OCI-LY7 (cell line): ENCODE results near the gene C1orf87. TPM values are rescaled to one million over a fixed set of nuclear protein-coding genes. Genes with fewer than 3 reads are reported as not detected.

ENCODE experiments used
- BruUV-seq: library from RNA; stranded (reverse); fragments of 400-500 nt; replicated peaks from 2 replicates; lab custom pipeline; 2021; lab: Mats Ljungman, UMichigan
- CTCF ChIA-PET: fragments of 300-600 bp; sonication (Branson Sonifier 250); formaldehyde crosslinking; loops from one replicate; lab custom pipeline; 2022; ENCODE audit warnings: antibody characterized with exemption; ENCODE audit not compliant: unreplicated experiment; lab: Charles Lee
- POLR2A ChIA-PET: fragments of 300-600 bp; sonication (Branson Sonifier 250); formaldehyde crosslinking; loops from one replicate; lab custom pipeline; 2022; ENCODE audit warnings: antibody characterized with exemption; lab: Charles Lee
- DNase-seq: peaks from one replicate; pipeline ENCODE4 v3.0.0-alpha.2; 2015; ENCODE audit warnings: low spot score
- H2AFZ ChIP-seq: fragments of 200-600 bp; sonication (generic), shearing (Covaris generic); 2 replicates; pipeline ENCODE4 v1.6.1; 2014; ENCODE audit warnings: mild to moderate bottlenecking, antibody characterized with exemption, low read length, moderate library complexity
- H3K27ac ChIP-seq: fragments of 200-600 bp; sonication (generic); 2 replicates; pipeline ENCODE4 v1.5.1; 2014; ENCODE audit warnings: mixed run types, low read depth, mild to moderate bottlenecking, moderate library complexity, low read length, inconsistent platforms; ENCODE audit not compliant: poor library complexity, severe bottlenecking
- H3K36me3 ChIP-seq: fragments of 200-600 bp; sonication (generic); 2 replicates; pipeline ENCODE4 v1.6.1; 2014; ENCODE audit warnings: mild to moderate bottlenecking, antibody characterized with exemption, low read length, moderate library complexity, mixed read lengths; ENCODE audit not compliant: insufficient read depth
- H3K4me1 ChIP-seq: fragments of 200-600 bp; sonication (generic); 2 replicates; pipeline ENCODE4 v1.5.1; 2014; ENCODE audit warnings: mild to moderate bottlenecking, low read length; ENCODE audit not compliant: insufficient read depth, poor library complexity, severe bottlenecking
- H3K4me2 ChIP-seq: fragments of 200-600 bp; sonication (generic); 2 replicates; pipeline ENCODE4 v1.6.1; 2014; ENCODE audit warnings: mild to moderate bottlenecking, low read length
- H3K4me3 ChIP-seq: fragments of 200-600 bp; sonication (generic); 2 replicates; pipeline ENCODE4 v1.5.1; 2014; ENCODE audit warnings: mild to moderate bottlenecking, low read depth, low read length; ENCODE audit not compliant: poor library complexity, severe bottlenecking
- H3K79me2 ChIP-seq: fragments of 200-600 bp; sonication (generic); 2 replicates; pipeline ENCODE4 v1.6.1; 2016; ENCODE audit warnings: low read depth, mild to moderate bottlenecking, low read length, moderate library complexity, mixed read lengths; ENCODE audit not compliant: insufficient read depth
- H3K9me2 ChIP-seq: fragments of 200-600 bp; sonication (generic); 2 replicates; pipeline ENCODE4 v1.6.1; 2016; ENCODE audit warnings: mild to moderate bottlenecking, low read length, mixed read lengths; ENCODE audit not compliant: insufficient read depth
- H3K9me3 ChIP-seq: fragments of 200-600 bp; sonication (generic); 2 replicates; pipeline ENCODE4 v1.6.1; 2014; ENCODE audit warnings: mild to moderate bottlenecking, mixed run types, low read length, mixed read lengths
- H4K20me1 ChIP-seq: fragments of 200-600 bp; sonication (generic); 2 replicates; pipeline ENCODE4 v1.6.1; 2014; ENCODE audit warnings: mild to moderate bottlenecking, antibody characterized with exemption, low read length, moderate library complexity, mixed read lengths; ENCODE audit not compliant: insufficient read depth
- CTCF ChIP-seq: fragments of 200-600 bp; sonication (generic); conservative IDR thresholded peaks from 2 replicates; pipeline ENCODE4 v1.5.1; 2014; ENCODE audit warnings: mild to moderate bottlenecking, antibody characterized with exemption, low read length, moderate library complexity, mixed read lengths
- EZH2phosphoT487 ChIP-seq: fragments of 200-600 bp; sonication (generic); IDR thresholded peaks from 2 replicates; pipeline ENCODE4 v1.6.1; 2018; ENCODE audit warnings: low read depth, borderline replicate concordance, mild to moderate bottlenecking, mixed run types, antibody characterized with exemption, low read length, moderate library complexity, mixed read lengths
- intact Hi-C: fragments of 100-400 bp; cut with micrococcal nuclease; formaldehyde crosslinking; loops from one replicate; pipeline ENCODE4 v1.10.0; 2022; ENCODE audit not compliant: unreplicated experiment
- total RNA-seq, 2 experiments: library from RNA; depleted of rRNA in 1 of 2; stranded (reverse); fragments of >200 nt in 1 of 2; shearing (Covaris generic) in 1 of 2; gene quantifications; 2 replicates each; pipeline ENCODE4 v1.2.3, GENCODE V29; 2014 to 2022

C1orf87 gene
- total RNA-seq, 2 experiments from 2014 or later: not detected

- no peak for TF ChIP-seq EZH2phosphoT487
- TF ChIP-seq CTCF: no peak
- H2AFZ ChIP-seq: no peak overlapping the region
- no peaks in the 10 kb centered on the region for H3K9me3 ChIP-seq
- H3K4me2 ChIP-seq: no peak overlapping the region
- H3K4me3 ChIP-seq: no peak overlapping the region
- H3K27ac ChIP-seq: no peak overlapping the region
- H3K79me2 ChIP-seq: no peaks in the 10 kb centered on the region
- POLR2A ChIA-PET: no interaction called here
- no peaks in the 10 kb centered on the region for H3K4me1 ChIP-seq
- intact Hi-C loops: no loop called here
- DNase-seq: no peak
- no TSS peak for BruUV-seq
- H3K9me2 ChIP-seq: no peaks in the 10 kb centered on the region
- no peaks in the 10 kb centered on the region for H4K20me1 ChIP-seq
- CTCF ChIA-PET: no interaction called here
- H3K36me3 ChIP-seq: no peaks in the 10 kb centered on the region
Measured at GRCh38 chr1:60087681-60088080, 14.1 kb upstream of the C1orf87 start.

DNA sequence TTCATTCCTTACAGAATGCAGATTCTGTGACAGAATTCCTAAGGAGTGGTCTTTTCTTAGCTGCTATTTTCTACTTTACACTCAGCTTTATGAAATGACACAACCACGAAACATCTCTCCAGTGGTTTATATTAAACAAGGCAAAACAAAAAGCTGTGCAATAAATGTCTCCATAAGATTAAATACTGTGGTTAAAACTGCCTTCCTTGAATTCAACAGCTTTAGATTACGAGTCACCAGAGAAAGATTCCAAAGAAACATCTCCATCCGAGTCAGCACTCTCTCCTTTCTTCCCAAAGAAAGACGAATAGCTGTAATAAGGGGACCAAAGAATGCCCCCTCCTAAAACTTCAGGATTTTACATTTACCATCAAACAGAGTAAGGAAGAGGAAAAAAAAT, 4.6 kb upstream of the C1orf87 start:
- Histone ChIP-seq H3K4me2 (no peak overlapping the region), H3K9me3 (no peaks in the 10 kb centered on the region), H3K27ac (no peak overlapping the region), H3K4me3 (no peak overlapping the region), H3K36me3 (no peaks in the 10 kb centered on the region), H2AFZ (no peak overlapping the region), H3K79me2 (no peaks in the 10 kb centered on the region), H3K4me1 (no peaks in the 10 kb centered on the region), H3K9me2 (no peaks in the 10 kb centered on the region), H4K20me1 (no peaks in the 10 kb centered on the region)
- no TSS peak for BruUV-seq
- no peak for DNase-seq
- ChIA-PET POLR2A (no interaction called here), CTCF (no interaction called here)
- no peak for TF ChIP-seq CTCF
- TF ChIP-seq EZH2phosphoT487: no peak
- intact Hi-C loops: no loop called here

GRCh38 chr1:60071296-60071695, 2.3 kb downstream of the C1orf87 start:
- no peaks in the 10 kb centered on the region for H3K9me2 ChIP-seq
- H3K36me3 ChIP-seq: no peaks in the 10 kb centered on the region
- intact Hi-C loops: no loop called here
- ChIA-PET POLR2A (interaction anchor here (1.2 kb wide), 1 partner anchor 20 kb away, joined by 3 read pairs; no protein-coding TSS in a partner anchor), CTCF (no interaction called here)
- H3K27ac ChIP-seq: no peak overlapping the region
- no peaks in the 10 kb centered on the region for H4K20me1 ChIP-seq
- TF ChIP-seq EZH2phosphoT487 (no peak), CTCF (no peak)
- no peak overlapping the region for H3K4me3 ChIP-seq
- DNase-seq: no peak
- no peak overlapping the region for H2AFZ ChIP-seq
- H3K9me3 ChIP-seq: no peaks in the 10 kb centered on the region
- H3K79me2 ChIP-seq: no peaks in the 10 kb centered on the region
- BruUV-seq: no TSS peak
- no peaks in the 10 kb centered on the region for H3K4me1 ChIP-seq
- no peak overlapping the region for H3K4me2 ChIP-seq
